IPS-20b (cell line): ENCODE measurements around the gene IPPK.
"Not testable (repeated sequence)": the region's sequence is repeated elsewhere in the genome, so short reads cannot be mapped to it uniquely, and the experiment has no call there.

Source experiments
- H3K27ac ChIP-seq: one replicate; pipeline ENCODE4 v1.5.1; 2013; ENCODE audit warnings: low read length
- H3K27me3 ChIP-seq: 2 replicates; pipeline ENCODE4 v1.6.1; 2013; ENCODE audit warnings: mild to moderate bottlenecking, low read length, inconsistent platforms; ENCODE audit not compliant: insufficient read depth
- H3K36me3 ChIP-seq: 2 replicates; pipeline ENCODE4 v1.6.1; 2013; ENCODE audit warnings: low read depth, mild to moderate bottlenecking, inconsistent platforms, low read length, moderate library complexity; ENCODE audit not compliant: insufficient read depth
- H3K4me1 ChIP-seq: 2 replicates; pipeline ENCODE4 v1.6.1; 2013; ENCODE audit warnings: mild to moderate bottlenecking, control low read depth, inconsistent platforms, low read length, moderate library complexity; ENCODE audit not compliant: insufficient read depth
- H3K4me3 ChIP-seq: 2 replicates; pipeline ENCODE4 v1.5.1; 2013; ENCODE audit warnings: mild to moderate bottlenecking, low read length, inconsistent platforms
- H3K9ac ChIP-seq: 2 replicates; pipeline ENCODE4 v1.6.1; 2013; ENCODE audit warnings: low read depth, mild to moderate bottlenecking, inconsistent platforms, low read length, moderate library complexity
- H3K9me3 ChIP-seq: 2 replicates; pipeline ENCODE4 v1.6.1; 2013; ENCODE audit warnings: mild to moderate bottlenecking, low read depth, low read length, inconsistent platforms; ENCODE audit not compliant: insufficient read depth

Gene IPPK

DNA sequence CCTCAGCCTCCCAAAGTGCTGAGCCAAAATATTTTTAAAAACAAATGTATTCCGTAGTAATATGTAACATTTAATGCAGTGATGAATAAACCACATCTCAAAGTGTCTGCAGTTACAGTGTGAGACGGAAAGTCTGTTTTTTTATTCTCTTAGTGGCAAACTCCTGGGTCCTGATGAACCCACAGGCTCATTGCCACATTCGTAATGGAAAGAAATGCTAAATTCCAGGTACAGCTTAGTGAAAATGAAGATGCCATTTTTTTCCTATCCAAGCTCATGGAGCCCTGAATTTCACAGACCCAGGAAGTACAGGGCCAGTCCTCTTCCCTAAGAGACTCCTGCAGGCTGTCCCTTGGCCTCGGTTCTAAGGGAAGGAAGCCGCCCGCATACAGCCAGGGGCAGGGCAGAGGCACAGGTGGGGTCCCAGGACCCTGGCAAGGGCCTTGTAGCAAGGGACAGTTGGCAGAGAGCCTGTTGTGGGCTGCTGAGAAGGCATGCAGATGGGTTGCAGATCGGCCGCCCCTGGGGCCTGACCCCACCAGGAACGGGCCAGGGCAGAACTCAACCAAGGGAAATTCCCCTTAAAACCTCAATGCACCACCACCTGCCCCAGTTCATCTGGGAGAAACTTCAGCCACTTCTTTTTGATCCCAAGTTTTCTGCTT, 36.2 kb downstream of the IPPK start:
- no peaks in the 10 kb centered on the region for H3K4me1 ChIP-seq
- H3K36me3 ChIP-seq, result peaks cover 55% of the 10 kb centered on the region
- H3K9me3 ChIP-seq, result no peaks in the 10 kb centered on the region
- no peak overlapping the region for H3K4me3 ChIP-seq
- H3K27me3 ChIP-seq, result no peaks in the 10 kb centered on the region
- H3K27ac ChIP-seq, result no peak overlapping the region
- no peak overlapping the region for H3K9ac ChIP-seq

DNA sequence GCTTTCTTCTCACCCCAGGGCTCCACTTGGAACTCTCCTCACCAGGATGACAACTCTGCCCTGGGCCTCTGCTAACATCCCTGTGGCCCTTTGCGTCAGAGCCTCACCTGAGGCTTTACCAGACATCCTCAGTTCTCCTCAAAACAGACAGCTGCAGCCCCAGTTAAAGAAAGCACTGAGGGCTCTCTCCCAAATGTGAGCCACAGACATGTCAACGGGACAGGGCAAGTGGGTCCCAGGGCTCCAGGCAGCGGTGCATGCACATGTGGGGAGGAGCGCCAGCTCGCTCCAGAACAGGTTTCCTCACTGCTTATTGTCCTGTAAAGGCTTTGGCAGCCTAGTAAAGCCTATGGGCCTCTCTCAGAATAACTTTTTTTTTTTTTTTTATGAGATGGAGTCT, 37.3 kb downstream of the IPPK start:
- H3K4me3 ChIP-seq, result no peak overlapping the region
- H3K9ac ChIP-seq, result no peak overlapping the region
- H3K27ac ChIP-seq, result no peak overlapping the region
- no peaks in the 10 kb centered on the region for H3K27me3 ChIP-seq
- no peaks in the 10 kb centered on the region for H3K4me1 ChIP-seq
- H3K9me3 ChIP-seq, result no peaks in the 10 kb centered on the region
- H3K36me3 ChIP-seq, result peaks cover 47% of the 10 kb centered on the region

GRCh38 chr9:92631452-92632343, 38.2 kb downstream of the IPPK start:
- no peak overlapping the region for H3K4me3 ChIP-seq
- no peaks in the 10 kb centered on the region for H3K4me1 ChIP-seq
- peaks cover 38% of the 10 kb centered on the region for H3K36me3 ChIP-seq
- no peak overlapping the region for H3K9ac ChIP-seq
- no peaks in the 10 kb centered on the region for H3K27me3 ChIP-seq
- H3K9me3 ChIP-seq, result no peaks in the 10 kb centered on the region
- H3K27ac ChIP-seq, result no peak overlapping the region

GRCh38 chr9:92627651-92628050, 42.3 kb downstream of the IPPK start:
- H3K27me3 ChIP-seq, result no peaks in the 10 kb centered on the region
- H3K9ac ChIP-seq, result no peak overlapping the region
- H3K4me3 ChIP-seq, result no peak overlapping the region
- H3K9me3 ChIP-seq, result no peaks in the 10 kb centered on the region
- no peaks in the 10 kb centered on the region for H3K4me1 ChIP-seq
- H3K36me3 ChIP-seq, result peaks cover 30% of the 10 kb centered on the region
- H3K27ac ChIP-seq, result no peak overlapping the region

GRCh38 chr9:92626484-92626883, 43.4 kb downstream of the IPPK start:
- no peaks in the 10 kb centered on the region for H3K9me3 ChIP-seq
- H3K4me3 ChIP-seq, result no peak overlapping the region
- peaks cover 18% of the 10 kb centered on the region for H3K36me3 ChIP-seq
- H3K4me1 ChIP-seq, result no peaks in the 10 kb centered on the region
- no peak overlapping the region for H3K27ac ChIP-seq
- no peaks in the 10 kb centered on the region for H3K27me3 ChIP-seq
- no peak overlapping the region for H3K9ac ChIP-seq

- not testable (repeated sequence) for H3K4me1 ChIP-seq, H3K27ac ChIP-seq, H3K4me3 ChIP-seq, H3K9ac ChIP-seq, H3K9me3 ChIP-seq, H3K27me3 ChIP-seq
- peaks cover 18% of the 10 kb centered on the region for H3K36me3 ChIP-seq
These were observed 46.0 kb downstream of the IPPK start for GRCh38 chr9:92623936-92624335.

- peaks cover 28% of the 10 kb centered on the region for H3K36me3 ChIP-seq
- H3K4me1 ChIP-seq, result no peaks in the 10 kb centered on the region
- H3K27me3 ChIP-seq, result no peaks in the 10 kb centered on the region
- H3K9me3 ChIP-seq, result no peaks in the 10 kb centered on the region
- no peak overlapping the region for H3K4me3 ChIP-seq
- H3K27ac ChIP-seq, result no peak overlapping the region
- no peak overlapping the region for H3K9ac ChIP-seq
These were observed 49.1 kb downstream of the IPPK start for GRCh38 chr9:92620845-92621244.

- H3K27me3 ChIP-seq, result no peaks in the 10 kb centered on the region
- H3K36me3 ChIP-seq, result peaks cover 32% of the 10 kb centered on the region
- H3K27ac ChIP-seq, result no peak overlapping the region
- no peaks in the 10 kb centered on the region for H3K4me1 ChIP-seq
- no peak overlapping the region for H3K9ac ChIP-seq
- H3K9me3 ChIP-seq, result no peaks in the 10 kb centered on the region
- H3K4me3 ChIP-seq, result no peak overlapping the region
These were observed 50.2 kb downstream of the IPPK start for GRCh38 chr9:92619601-92620300.

- Histone ChIP-seq H3K4me1 (no peaks in the 10 kb centered on the region), H3K9ac (no peak overlapping the region), H3K27ac (no peak overlapping the region), H3K4me3 (no peak overlapping the region), H3K9me3 (no peaks in the 10 kb centered on the region), H3K36me3 (peaks cover 29% of the 10 kb centered on the region), H3K27me3 (no peaks in the 10 kb centered on the region)
These were observed 51.2 kb downstream of the IPPK start for GRCh38 chr9:92618633-92619225.

- Histone ChIP-seq H3K27me3 (no peaks in the 10 kb centered on the region), H3K4me3 (no peak overlapping the region), H3K4me1 (no peaks in the 10 kb centered on the region), H3K27ac (no peak overlapping the region), H3K9ac (no peak overlapping the region), H3K36me3 (peaks cover 31% of the 10 kb centered on the region), H3K9me3 (no peaks in the 10 kb centered on the region)
These were observed 51.9 kb downstream of the IPPK start for GRCh38 chr9:92617951-92618510.

- no peaks in the 10 kb centered on the region for H3K4me1 ChIP-seq
- no peak overlapping the region for H3K9ac ChIP-seq
- H3K9me3 ChIP-seq, result no peaks in the 10 kb centered on the region
- H3K4me3 ChIP-seq, result no peak overlapping the region
- H3K27ac ChIP-seq, result no peak overlapping the region
- H3K27me3 ChIP-seq, result no peaks in the 10 kb centered on the region
- H3K36me3 ChIP-seq, result peaks cover 36% of the 10 kb centered on the region
These were observed 52.6 kb downstream of the IPPK start for GRCh38 chr9:92617195-92617813.
